Endodermal cell (in vitro differentiated cells): ENCODE measurements around the gene EPN2. TPM values are rescaled to one million over a fixed set of nuclear protein-coding genes. Genes with fewer than 3 reads are reported as not detected.

ENCODE experiments used
- DNase-seq: peaks from one replicate; pipeline ENCODE4 v3.0.0-alpha.2; 2017
- H3K27ac ChIP-seq: 2 replicates; pipeline ENCODE4 v1.5.1; 2013; ENCODE audit warnings: mild to moderate bottlenecking, low read depth, low read length, moderate library complexity
- H3K27me3 ChIP-seq: 2 replicates; pipeline ENCODE4 v1.6.1; 2013; ENCODE audit warnings: mild to moderate bottlenecking, low read length, moderate library complexity; ENCODE audit not compliant: insufficient read depth, control insufficient read depth, poor library complexity, severe bottlenecking
- H3K36me3 ChIP-seq: 2 replicates; pipeline ENCODE4 v1.7.0; 2013; ENCODE audit warnings: mild to moderate bottlenecking, low read length, moderate library complexity; ENCODE audit not compliant: control insufficient read depth, insufficient read depth
- H3K4me1 ChIP-seq: one replicate; pipeline ENCODE4 v1.7.0; 2013; ENCODE audit warnings: low read length; ENCODE audit not compliant: control insufficient read depth, insufficient read depth
- H3K4me3 ChIP-seq: 2 replicates; pipeline ENCODE4 v1.5.1; 2013; ENCODE audit warnings: mild to moderate bottlenecking, low read length, moderate library complexity
- H3K9ac ChIP-seq: 2 replicates; pipeline ENCODE4 v1.6.1; 2013; ENCODE audit warnings: mild to moderate bottlenecking, low read length, moderate library complexity; ENCODE audit not compliant: poor library complexity, severe bottlenecking; ENCODE audit errors: extremely low read depth
- H3K9me3 ChIP-seq: 2 replicates; pipeline ENCODE4 v1.6.1; 2013; ENCODE audit warnings: mild to moderate bottlenecking, low read length, moderate library complexity; ENCODE audit not compliant: control insufficient read depth
- H3K27ac Mint-ChIP-seq: 2 replicates; pipeline ENCODE4 v1.8.0; 2020; ENCODE audit warnings: mixed read lengths
- H3K27me3 Mint-ChIP-seq: 2 replicates; pipeline ENCODE4 v1.8.0; 2021; ENCODE audit warnings: mild to moderate bottlenecking, mixed read lengths; ENCODE audit not compliant: insufficient read depth
- H3K36me3 Mint-ChIP-seq: 2 replicates; pipeline ENCODE4 v1.8.0; 2020; ENCODE audit warnings: low read depth, mixed read lengths
- H3K4me1 Mint-ChIP-seq: 2 replicates; pipeline ENCODE4 v1.8.0; 2020; ENCODE audit warnings: mixed read lengths
- H3K4me3 Mint-ChIP-seq: 2 replicates; pipeline ENCODE4 v1.8.0; 2020; ENCODE audit warnings: mild to moderate bottlenecking, moderate library complexity, mixed read lengths
- H3K9me3 Mint-ChIP-seq: 2 replicates; pipeline ENCODE4 v1.8.0; 2020; ENCODE audit warnings: mild to moderate bottlenecking, mixed read lengths
- CTCF ChIP-seq: fragments of 200-600 bp; sonication (generic); conservative IDR thresholded peaks from 2 replicates; pipeline ENCODE4 v1.5.0; 2021; ENCODE audit warnings: antibody characterized with exemption, mild to moderate bottlenecking
- WGBS, 2 experiments: methylation state at CpG; one replicate each; pipeline versions ENCODE4 v1.1.5 to v1.1.7; 2013; ENCODE audit warnings: missing lambda C conversion rate in 2 of 2, mixed read lengths in 1 of 2; ENCODE audit not compliant: insufficient coverage in 1 of 2, insufficient read length in 1 of 2; 5-methylcytosine and 5-hydroxymethylcytosine counted together
- total RNA-seq, 2 donors: library from RNA; stranded (reverse); fragmentation: NEBNext Ultra II Directional in 1 of 2; extraction: Animal tissue kit (Norgen Biotek cat#: 25700) in 1 of 2; gene quantifications; 2 replicates in 1 of 2; 3 replicates in 1 of 2; pipeline ENCODE4 v1.2.1, GENCODE V29; 2021

The EPN2 gene
- total RNA-seq, 2 donors from 2014 or later = 46.0 to 50.9 TPM

GRCh38 chr17:19312406-19312805, 75.2 kb downstream of the EPN2 start:
- Mint-ChIP-seq H3K4me1 (peaks cover 13% of the 10 kb centered on the region), H3K9me3 (no peaks in the 10 kb centered on the region), H3K4me3 (no peak overlapping the region), H3K27ac (no peak overlapping the region), H3K27me3 (no peaks in the 10 kb centered on the region), H3K36me3 (peaks cover 45% of the 10 kb centered on the region)
- H3K9ac ChIP-seq = no peak overlapping the region
- 91 to 93% methylated on average over 4 to 7 of the region's 7 CpGs for WGBS, 2 experiments
- H3K9me3 ChIP-seq = no peaks in the 10 kb centered on the region
- peaks cover 41% of the 10 kb centered on the region for H3K36me3 ChIP-seq
- DNase-seq = no peak
- no peak overlapping the region for H3K27ac ChIP-seq
- H3K27me3 ChIP-seq = no peaks in the 10 kb centered on the region
- no peak overlapping the region for H3K4me3 ChIP-seq
- TF ChIP-seq CTCF = no peak
- H3K4me1 ChIP-seq = no peaks in the 10 kb centered on the region

GRCh38 chr17:19313066-19313745, 76.0 kb downstream of the EPN2 start:
- peaks cover 18% of the 10 kb centered on the region for H3K4me1 Mint-ChIP-seq
- H3K9me3 Mint-ChIP-seq = no peaks in the 10 kb centered on the region
- WGBS, 2 experiments = 95% methylated on average over 4 to 13 of the region's 13 CpGs
- peaks cover 49% of the 10 kb centered on the region for H3K36me3 Mint-ChIP-seq
- no peaks in the 10 kb centered on the region for H3K27me3 ChIP-seq
- H3K4me1 ChIP-seq = no peaks in the 10 kb centered on the region
- no peak overlapping the region for H3K4me3 ChIP-seq
- no peak for TF ChIP-seq CTCF
- no peak overlapping the region for H3K4me3 Mint-ChIP-seq
- no peak overlapping the region for H3K9ac ChIP-seq
- H3K27ac ChIP-seq = no peak overlapping the region
- H3K9me3 ChIP-seq = no peaks in the 10 kb centered on the region
- H3K36me3 ChIP-seq = peaks cover 41% of the 10 kb centered on the region
- H3K27me3 Mint-ChIP-seq = no peaks in the 10 kb centered on the region
- no peak overlapping the region for H3K27ac Mint-ChIP-seq
- DNase-seq = no peak

GRCh38 chr17:19313746-19314651, 76.8 kb downstream of the EPN2 start:
- no peaks in the 10 kb centered on the region for H3K9me3 ChIP-seq
- H3K27ac ChIP-seq = peak overlapping the region; percentile 10
- H3K27me3 ChIP-seq = no peaks in the 10 kb centered on the region
- no peaks in the 10 kb centered on the region for H3K27me3 Mint-ChIP-seq
- H3K4me1 Mint-ChIP-seq = peaks cover 18% of the 10 kb centered on the region
- H3K27ac Mint-ChIP-seq = no peak overlapping the region
- H3K4me3 ChIP-seq = no peak overlapping the region
- no peaks in the 10 kb centered on the region for H3K9me3 Mint-ChIP-seq
- H3K9ac ChIP-seq = no peak overlapping the region
- no peak overlapping the region for H3K4me3 Mint-ChIP-seq
- DNase-seq = peak; percentile 44
- no peak for TF ChIP-seq CTCF
- peaks cover 46% of the 10 kb centered on the region for H3K36me3 Mint-ChIP-seq
- WGBS, 2 experiments = 93% methylated on average over 10 to 12 of the region's 12 CpGs
- H3K36me3 ChIP-seq = peaks cover 41% of the 10 kb centered on the region
- H3K4me1 ChIP-seq = no peaks in the 10 kb centered on the region
